ENCODE data around the gene LAIR1. TPM values are rescaled to one million over a fixed set of nuclear protein-coding genes. Genes with fewer than 3 reads are reported as not detected.

Gene LAIR1
- total and polyA plus RNA-seq, 2 experiments from 2014 or later: 0.10 to 1.3 TPM

DNA sequence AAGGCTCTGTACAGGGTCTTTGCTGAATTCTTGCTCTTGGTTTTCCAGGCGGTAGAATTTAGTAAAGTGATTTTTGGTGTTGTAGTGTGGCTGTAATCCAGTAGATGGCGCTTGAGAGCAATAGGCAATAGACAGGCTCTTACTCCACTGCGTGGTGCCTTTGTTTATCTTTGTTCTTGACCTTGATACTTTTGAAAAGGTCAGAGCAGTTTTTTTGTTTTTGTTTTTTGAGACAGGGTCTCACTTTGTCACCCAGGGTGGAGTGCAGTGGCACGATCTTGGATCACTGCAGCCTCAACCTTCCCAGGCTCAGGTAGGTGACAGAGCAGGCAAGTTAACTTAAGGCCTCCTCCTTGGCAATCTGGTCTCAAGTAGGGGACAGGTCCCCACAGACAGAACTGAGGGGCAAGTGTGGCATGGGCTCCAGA is 39.5 kb downstream of the LAIR1 start:
- Histone ChIP-seq H3K36me3 (ENCODE audit: insufficient read depth) (no peaks in the 10 kb centered on the region; the same call in none of the 2 replicates), H3K4me1 (ENCODE audit: insufficient read depth) (peaks cover 16% of the 10 kb centered on the region), H3K27me3 (ENCODE audit: insufficient read depth) (0 out of 2 replicates have a peak, but pooled peaks cover 6% of the 10 kb centered on the region), H3K79me2 (replicated peaks; ENCODE audit: insufficient read depth) (no peaks in the 10 kb centered on the region), H4K20me1 (replicated peaks; ENCODE audit: insufficient read depth) (no peaks in the 10 kb centered on the region), H3K27ac (ENCODE audit: low read depth) (no peak overlapping the region), H3F3A (replicated peaks; ENCODE audit: low read depth) (no peaks in the 10 kb centered on the region), H3K9me2 (ENCODE audit: insufficient read depth) (no peaks in the 10 kb centered on the region), H3K4me2 (0 out of 2 replicates have a peak overlapping the region, but pooled peaks have one; percentile 50), H3K4me3 (no peak overlapping the region), H2AFZ (no peak overlapping the region)
- H3K36me3 Mint-ChIP-seq (ENCODE audit: low read depth): peaks cover 14% of the 10 kb centered on the region
- no peak overlapping the region for H3K27ac Mint-ChIP-seq
- H3K27me3 Mint-ChIP-seq (ENCODE audit: insufficient read depth, low read depth, poor library complexity): peaks cover 17% of the 10 kb centered on the region
- DNase-seq (ENCODE audit: low spot score) (peak; percentile 76), ATAC-seq (peak; percentile 83)
- peaks cover 26% of the 10 kb centered on the region for H3K9me3 Mint-ChIP-seq
- TF ChIP-seq, protein P1, sequence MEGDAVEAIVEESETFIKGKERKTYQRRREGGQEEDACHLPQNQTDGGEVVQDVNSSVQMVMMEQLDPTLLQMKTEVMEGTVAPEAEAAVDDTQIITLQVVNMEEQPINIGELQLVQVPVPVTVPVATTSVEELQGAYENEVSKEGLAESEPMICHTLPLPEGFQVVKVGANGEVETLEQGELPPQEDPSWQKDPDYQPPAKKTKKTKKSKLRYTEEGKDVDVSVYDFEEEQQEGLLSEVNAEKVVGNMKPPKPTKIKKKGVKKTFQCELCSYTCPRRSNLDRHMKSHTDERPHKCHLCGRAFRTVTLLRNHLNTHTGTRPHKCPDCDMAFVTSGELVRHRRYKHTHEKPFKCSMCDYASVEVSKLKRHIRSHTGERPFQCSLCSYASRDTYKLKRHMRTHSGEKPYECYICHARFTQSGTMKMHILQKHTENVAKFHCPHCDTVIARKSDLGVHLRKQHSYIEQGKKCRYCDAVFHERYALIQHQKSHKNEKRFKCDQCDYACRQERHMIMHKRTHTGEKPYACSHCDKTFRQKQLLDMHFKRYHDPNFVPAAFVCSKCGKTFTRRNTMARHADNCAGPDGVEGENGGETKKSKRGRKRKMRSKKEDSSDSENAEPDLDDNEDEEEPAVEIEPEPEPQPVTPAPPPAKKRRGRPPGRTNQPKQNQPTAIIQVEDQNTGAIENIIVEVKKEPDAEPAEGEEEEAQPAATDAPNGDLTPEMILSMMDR (conservative IDR thresholded peaks at IDR 0.05; ENCODE audit: low read depth in 2 of 2): peak; percentile 81 to 94
- TF ChIP-seq JUNB (IDR thresholded peaks at IDR 0.05; ENCODE audit: unreplicated experiment): no peak
- H3K4me3 Mint-ChIP-seq: 0 out of 3 replicates have a peak overlapping the region, but pooled peaks have one; percentile 9
- H3K4me1 Mint-ChIP-seq: peaks cover 20% of the 10 kb centered on the region

DNA sequence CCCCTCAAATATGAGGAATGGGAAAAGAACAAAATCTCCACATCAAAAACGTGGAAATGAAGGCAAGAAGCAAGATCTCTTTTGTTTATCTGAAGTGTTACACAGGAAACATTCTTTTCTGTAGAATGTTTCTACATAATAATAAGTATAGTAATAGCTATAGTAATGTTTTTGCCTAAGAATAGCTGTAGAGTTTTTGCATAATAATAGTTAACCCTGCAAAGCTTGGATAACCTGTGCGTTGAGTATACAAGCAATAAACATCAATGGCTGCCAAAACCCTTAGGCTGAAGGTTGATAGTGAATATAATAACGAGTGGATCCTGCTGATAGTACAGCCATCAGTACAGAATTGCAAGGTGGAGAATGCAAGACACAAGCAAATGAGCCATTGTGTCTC is 40.7 kb downstream of the LAIR1 start:
- Histone ChIP-seq H2AFZ (no peak overlapping the region), H3K36me3 (ENCODE audit: insufficient read depth) (no peaks in the 10 kb centered on the region; the same call in none of the 2 replicates), H3K4me2 (peak overlapping the region; percentile 50), H3K27me3 (ENCODE audit: insufficient read depth) (0 out of 2 replicates have a peak, but pooled peaks cover 6% of the 10 kb centered on the region), H3K9me2 (ENCODE audit: insufficient read depth) (no peaks in the 10 kb centered on the region), H3K79me2 (replicated peaks; ENCODE audit: insufficient read depth) (no peaks in the 10 kb centered on the region), H3K4me1 (ENCODE audit: insufficient read depth) (peaks cover 16% of the 10 kb centered on the region), H3F3A (replicated peaks; ENCODE audit: low read depth) (no peaks in the 10 kb centered on the region), H4K20me1 (replicated peaks; ENCODE audit: insufficient read depth) (no peaks in the 10 kb centered on the region), H3K4me3 (0 out of 2 replicates have a peak overlapping the region, but pooled peaks have one; percentile 2), H3K27ac (ENCODE audit: low read depth) (no peak overlapping the region)
- Mint-ChIP-seq H3K36me3 (ENCODE audit: low read depth) (peaks cover 14% of the 10 kb centered on the region), H3K4me3 (no peak overlapping the region; the same call in 2 of the 3 replicates), H3K27ac (no peak overlapping the region), H3K4me1 (peaks cover 20% of the 10 kb centered on the region), H3K27me3 (ENCODE audit: insufficient read depth, low read depth, poor library complexity) (peaks cover 19% of the 10 kb centered on the region), H3K9me3 (peaks cover 28% of the 10 kb centered on the region)
- peak; percentile 54; the same call in 1 of the 2 replicates for TF ChIP-seq NANOG (IDR thresholded peaks at IDR 0.05; ENCODE audit: borderline replicate concordance)
- TF ChIP-seq, protein P1 (conservative IDR thresholded peaks at IDR 0.05; ENCODE audit: low read depth in 2 of 2): no peak
- no peak for TF ChIP-seq POLR2AphosphoS5 (IDR thresholded peaks at IDR 0.05; ENCODE audit: low read depth)
- TF ChIP-seq, protein P2, sequence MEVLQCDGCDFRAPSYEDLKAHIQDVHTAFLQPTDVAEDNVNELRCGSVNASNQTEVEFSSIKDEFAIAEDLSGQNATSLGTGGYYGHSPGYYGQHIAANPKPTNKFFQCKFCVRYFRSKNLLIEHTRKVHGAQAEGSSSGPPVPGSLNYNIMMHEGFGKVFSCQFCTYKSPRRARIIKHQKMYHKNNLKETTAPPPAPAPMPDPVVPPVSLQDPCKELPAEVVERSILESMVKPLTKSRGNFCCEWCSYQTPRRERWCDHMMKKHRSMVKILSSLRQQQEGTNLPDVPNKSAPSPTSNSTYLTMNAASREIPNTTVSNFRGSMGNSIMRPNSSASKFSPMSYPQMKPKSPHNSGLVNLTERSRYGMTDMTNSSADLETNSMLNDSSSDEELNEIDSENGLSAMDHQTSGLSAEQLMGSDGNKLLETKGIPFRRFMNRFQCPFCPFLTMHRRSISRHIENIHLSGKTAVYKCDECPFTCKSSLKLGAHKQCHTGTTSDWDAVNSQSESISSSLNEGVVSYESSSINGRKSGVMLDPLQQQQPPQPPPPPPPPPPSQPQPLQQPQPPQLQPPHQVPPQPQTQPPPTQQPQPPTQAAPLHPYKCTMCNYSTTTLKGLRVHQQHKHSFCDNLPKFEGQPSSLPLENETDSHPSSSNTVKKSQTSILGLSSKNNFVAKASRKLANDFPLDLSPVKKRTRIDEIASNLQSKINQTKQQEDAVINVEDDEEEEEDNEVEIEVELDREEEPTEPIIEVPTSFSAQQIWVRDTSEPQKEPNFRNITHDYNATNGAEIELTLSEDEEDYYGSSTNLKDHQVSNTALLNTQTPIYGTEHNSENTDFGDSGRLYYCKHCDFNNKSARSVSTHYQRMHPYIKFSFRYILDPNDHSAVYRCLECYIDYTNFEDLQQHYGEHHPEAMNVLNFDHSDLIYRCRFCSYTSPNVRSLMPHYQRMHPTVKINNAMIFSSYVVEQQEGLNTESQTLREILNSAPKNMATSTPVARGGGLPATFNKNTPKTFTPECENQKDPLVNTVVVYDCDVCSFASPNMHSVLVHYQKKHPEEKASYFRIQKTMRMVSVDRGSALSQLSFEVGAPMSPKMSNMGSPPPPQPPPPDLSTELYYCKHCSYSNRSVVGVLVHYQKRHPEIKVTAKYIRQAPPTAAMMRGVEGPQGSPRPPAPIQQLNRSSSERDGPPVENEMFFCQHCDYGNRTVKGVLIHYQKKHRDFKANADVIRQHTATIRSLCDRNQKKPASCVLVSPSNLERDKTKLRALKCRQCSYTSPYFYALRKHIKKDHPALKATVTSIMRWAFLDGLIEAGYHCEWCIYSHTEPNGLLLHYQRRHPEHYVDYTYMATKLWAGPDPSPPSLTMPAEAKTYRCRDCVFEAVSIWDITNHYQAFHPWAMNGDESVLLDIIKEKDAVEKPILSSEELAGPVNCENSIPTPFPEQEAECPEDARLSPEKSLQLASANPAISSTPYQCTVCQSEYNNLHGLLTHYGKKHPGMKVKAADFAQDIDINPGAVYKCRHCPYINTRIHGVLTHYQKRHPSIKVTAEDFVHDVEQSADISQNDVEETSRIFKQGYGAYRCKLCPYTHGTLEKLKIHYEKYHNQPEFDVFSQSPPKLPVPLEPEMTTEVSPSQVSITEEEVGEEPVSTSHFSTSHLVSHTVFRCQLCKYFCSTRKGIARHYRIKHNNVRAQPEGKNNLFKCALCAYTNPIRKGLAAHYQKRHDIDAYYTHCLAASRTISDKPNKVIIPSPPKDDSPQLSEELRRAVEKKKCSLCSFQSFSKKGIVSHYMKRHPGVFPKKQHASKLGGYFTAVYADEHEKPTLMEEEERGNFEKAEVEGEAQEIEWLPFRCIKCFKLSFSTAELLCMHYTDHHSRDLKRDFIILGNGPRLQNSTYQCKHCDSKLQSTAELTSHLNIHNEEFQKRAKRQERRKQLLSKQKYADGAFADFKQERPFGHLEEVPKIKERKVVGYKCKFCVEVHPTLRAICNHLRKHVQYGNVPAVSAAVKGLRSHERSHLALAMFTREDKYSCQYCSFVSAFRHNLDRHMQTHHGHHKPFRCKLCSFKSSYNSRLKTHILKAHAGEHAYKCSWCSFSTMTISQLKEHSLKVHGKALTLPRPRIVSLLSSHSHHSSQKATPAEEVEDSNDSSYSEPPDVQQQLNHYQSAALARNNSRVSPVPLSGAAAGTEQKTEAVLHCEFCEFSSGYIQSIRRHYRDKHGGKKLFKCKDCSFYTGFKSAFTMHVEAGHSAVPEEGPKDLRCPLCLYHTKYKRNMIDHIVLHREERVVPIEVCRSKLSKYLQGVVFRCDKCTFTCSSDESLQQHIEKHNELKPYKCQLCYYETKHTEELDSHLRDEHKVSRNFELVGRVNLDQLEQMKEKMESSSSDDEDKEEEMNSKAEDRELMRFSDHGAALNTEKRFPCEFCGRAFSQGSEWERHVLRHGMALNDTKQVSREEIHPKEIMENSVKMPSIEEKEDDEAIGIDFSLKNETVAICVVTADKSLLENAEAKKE (CRISPR knock-in tag; IDR thresholded peaks at IDR 0.05): no peak
- peak; percentile 59 for DNase-seq (ENCODE audit: low spot score)
- ATAC-seq: peak; percentile 43; the same call in 2 of the 3 replicates

Data from GM23338 (cell line).